ENCODE results near the gene SEC24C.
"Not testable (repeated sequence)": the region's sequence is repeated elsewhere in the genome, so short reads cannot be mapped to it uniquely, and the experiment has no call there.

Gene SEC24C

DNA sequence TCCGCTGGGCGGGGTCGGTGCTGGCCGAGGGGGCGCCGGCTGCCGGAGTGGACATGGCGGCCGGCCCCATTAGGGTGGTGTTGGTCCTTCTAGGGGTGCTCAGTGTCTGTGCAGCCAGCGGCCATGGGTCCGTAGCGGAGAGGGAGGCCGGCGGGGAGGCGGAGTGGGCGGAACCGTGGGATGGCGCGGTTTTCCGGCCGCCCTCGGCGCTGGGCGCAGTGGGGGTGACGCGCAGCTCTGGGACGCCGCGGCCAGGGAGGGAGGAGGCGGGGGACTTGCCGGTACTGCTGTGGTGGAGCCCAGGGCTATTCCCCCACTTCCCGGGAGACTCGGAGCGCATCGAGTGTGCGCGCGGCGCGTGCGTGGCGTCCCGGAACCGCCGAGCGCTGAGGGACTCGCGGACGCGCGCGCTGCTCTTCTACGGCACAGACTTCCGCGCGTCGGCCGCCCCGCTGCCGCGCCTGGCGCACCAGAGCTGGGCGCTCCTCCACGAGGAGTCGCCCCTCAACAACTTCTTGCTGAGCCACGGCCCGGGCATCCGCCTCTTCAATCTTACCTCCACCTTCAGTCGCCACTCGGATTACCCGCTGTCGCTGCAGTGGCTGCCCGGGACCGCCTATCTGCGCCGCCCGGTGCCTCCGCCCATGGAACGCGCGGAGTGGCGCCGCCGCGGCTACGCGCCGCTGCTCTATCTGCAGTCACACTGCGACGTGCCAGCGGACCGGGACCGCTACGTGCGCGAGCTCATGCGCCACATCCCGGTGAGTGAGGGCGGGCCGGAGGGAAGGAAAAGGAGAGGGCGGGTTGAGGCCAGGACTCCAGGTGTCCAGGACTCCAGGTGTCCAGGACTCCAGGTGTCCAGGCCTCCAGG, 28.3 kb downstream of the SEC24C start:
- DNase-seq (ENCODE audit: low spot score), result peak; percentile 90

- no peak for DNase-seq (ENCODE audit: low spot score)
Observed at GRCh38 chr10:73773152-73773879, 29.1 kb downstream of the SEC24C start.

DNA sequence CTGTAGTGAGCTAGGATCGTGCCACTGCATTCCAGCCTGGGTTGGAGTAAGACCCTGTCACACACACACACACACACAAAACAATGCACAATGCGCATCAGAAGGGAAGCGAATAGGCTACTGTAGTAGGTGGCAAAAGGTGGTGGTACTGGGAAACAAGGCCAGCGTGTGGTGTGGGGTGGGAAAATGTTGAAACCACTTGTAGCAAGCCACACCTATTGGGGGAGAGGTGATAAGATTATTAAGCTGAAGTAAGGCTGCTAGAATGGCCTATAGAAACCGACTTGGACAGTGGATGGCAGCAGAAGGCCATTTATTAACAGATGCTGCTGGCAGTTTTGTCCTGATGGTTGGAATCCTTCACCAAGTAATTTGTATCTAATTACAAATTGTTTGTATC, 30.5 kb downstream of the SEC24C start:
- DNase-seq (ENCODE audit: low spot score), result no peak

- no peak for DNase-seq (ENCODE audit: low spot score)
Observed at GRCh38 chr10:73779018-73779417, 34.8 kb downstream of the SEC24C start.

DNA sequence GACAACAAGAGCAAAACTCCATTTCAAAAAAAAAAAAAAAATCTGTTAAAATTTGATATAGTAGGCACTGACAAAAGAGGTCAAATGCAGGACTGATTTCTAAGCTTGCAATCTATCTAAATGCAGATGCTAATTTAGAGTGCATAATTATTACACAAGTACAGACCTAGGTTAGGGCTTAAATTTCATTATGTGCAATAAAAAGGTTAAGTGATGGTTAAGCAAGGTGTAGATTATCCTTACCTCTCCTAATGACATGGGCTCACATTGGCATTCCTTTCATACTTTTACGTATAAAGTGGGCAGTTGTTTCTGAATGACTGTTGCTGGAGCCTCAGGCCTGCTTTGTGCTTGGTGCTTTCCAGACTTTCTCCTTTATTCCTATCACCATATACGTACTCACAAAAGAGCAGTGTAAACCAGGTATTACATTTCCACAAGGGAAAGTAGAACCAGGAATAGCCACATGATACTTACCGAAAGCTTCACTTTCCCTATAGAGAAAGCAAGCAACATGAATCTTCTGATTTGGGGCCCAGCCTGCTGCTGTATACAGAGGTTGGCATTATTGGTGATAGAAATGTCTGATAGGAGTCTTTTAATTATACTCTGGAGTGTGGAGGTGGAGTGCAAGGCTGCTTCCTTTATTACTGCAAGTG, 35.5 kb downstream of the SEC24C start:
- DNase-seq (ENCODE audit: low spot score), result no peak

DNA sequence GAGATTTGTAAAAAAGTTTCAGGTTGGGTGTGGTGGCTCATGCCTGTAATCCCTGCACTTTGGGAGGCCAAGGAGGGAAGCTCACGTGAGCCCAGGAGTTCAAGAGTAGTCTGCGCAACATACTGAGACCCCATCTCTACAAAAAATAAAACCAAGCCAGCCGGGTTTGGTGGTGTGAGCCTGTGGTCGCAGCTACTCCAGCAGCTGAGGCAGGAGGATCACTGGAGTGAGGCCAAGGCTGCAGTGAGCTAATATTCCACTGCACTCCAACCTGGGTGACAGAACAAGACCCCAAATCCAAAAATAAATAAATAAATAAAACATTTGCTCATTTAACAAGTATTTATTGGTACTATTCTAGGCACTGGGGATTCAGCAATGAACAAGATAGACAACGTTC, 36.1 kb downstream of the SEC24C start:
- DNase-seq (ENCODE audit: low spot score), result no peak

DNA sequence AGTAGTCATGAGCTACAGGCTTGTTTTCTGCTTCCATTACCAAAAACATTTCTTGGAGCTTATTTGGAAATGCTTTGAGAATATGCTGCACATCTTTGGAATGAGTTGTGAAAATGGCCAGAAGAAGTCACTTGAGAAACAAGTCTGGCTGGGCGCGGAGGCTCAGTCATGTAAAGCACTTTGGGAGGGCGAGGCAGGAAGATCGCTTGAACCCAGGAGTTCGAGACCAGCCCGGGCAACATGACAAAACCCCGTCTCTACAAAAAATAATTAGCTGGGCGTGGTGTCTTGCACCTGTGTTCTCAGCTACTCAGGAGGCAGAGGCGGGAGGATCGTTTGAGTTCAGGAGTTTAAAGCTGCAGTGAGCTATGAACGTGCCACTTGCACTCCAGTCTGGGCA, 36.8 kb downstream of the SEC24C start:
- no peak for DNase-seq (ENCODE audit: low spot score)

GRCh38 chr10:73781548-73781878, 37.3 kb downstream of the SEC24C start:
- DNase-seq (ENCODE audit: low spot score), result no peak

DNA sequence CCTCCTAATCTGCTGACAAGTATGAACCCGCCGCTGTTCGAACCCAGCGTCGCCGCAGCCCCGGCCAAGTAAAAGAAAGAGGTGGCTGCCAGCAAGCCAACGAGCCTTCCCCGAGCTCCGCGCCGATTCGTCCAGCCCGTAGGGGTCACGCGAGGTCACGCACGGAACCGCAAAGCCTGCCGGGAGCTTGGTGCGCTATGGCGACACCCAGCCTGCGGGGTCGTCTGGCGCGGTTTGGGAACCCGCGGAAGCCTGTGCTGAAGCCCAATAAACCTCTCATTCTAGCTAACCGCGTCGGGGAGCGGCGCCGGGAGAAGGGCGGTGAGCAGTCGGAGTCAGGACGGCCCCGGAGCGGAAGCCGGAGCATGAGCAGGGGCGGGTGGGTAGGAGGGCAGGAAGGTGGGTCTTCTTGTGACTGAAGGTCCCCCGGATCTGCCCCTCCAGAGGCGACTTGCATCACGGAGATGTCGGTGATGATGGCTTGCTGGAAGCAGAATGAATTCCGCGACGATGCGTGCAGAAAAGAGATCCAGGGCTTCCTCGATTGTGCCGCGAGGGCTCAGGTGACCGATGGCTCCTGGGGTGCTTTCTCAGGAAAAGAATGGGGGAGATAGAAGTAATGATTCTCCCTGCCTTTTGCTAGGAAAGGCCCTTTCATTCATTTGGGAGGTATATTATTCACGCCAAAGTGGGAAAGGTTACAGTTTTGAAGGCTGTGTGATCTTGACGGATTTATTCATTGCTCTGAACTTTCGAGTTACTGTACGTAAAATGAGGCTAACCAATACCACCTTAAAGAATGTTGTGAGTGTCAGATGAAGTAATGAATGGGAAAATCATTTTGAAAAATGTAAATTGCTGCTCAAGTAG, 37.9 kb downstream of the SEC24C start, which contains the start of gene CHCHD1:
TSS of gene CHCHD1 (plus strand) at position 170 of the 870 bp plus-strand sequence. CDS start at position 198, 28 bp downstream.
- DNase-seq (ENCODE audit: low spot score), result peak; percentile 92

DNA sequence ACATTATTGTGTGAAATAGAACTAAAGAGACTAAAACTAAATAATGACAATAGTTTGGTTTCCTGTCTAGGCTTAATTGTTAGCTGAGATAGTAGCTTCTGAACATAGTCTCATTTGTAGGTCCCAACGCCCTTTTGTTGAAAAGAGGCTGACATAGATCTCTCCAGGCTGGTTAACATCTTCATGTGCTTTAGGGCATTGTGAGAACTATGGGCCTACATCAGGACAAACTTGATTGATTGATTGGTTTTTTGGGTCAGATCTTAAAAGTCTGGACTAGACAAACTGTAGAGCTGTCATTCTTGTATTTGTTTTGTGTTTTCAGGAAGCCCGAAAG, 38.5 kb downstream of the SEC24C start:
- DNase-seq (ENCODE audit: low spot score), result no peak

DNA sequence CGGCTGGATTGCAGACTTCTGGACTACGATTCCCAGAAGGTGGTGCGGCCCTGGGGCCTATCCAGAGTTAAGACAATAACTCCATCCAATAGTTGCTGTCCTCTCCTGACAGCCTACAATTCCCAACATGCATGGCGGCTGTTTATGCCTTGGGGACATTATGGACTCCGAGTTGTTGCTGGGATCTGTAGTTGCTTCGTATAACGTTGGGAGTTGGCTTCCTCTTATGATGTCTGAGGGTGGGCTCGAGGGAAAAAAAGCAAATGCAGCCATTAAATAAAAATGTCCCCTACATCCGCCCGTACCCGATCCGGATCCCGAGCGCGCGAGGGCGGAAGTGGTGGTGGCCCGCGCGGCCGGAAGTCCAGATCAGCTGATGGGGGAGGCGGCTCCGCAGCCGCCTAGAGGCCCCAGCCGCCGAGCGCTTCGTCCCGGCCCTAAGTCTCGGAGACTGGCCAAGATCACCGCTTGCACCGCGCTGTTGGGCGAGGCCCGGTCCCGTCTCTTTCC, 41.1 kb downstream of the SEC24C start, which contains the start of gene ZSWIM8:
TSS of gene ZSWIM8 (plus strand) at position 396 of the 510 bp plus-strand sequence. CDS start 273 bp downstream, outside the sequence.
- peak; percentile 94 for DNase-seq (ENCODE audit: low spot score)

- peak; percentile 72 for DNase-seq (ENCODE audit: low spot score)
Observed at GRCh38 chr10:73785721-73786511, 41.7 kb downstream of the SEC24C start.

- no peak for DNase-seq (ENCODE audit: low spot score)
Observed at GRCh38 chr10:73786512-73786885, 42.3 kb downstream of the SEC24C start.

DNA sequence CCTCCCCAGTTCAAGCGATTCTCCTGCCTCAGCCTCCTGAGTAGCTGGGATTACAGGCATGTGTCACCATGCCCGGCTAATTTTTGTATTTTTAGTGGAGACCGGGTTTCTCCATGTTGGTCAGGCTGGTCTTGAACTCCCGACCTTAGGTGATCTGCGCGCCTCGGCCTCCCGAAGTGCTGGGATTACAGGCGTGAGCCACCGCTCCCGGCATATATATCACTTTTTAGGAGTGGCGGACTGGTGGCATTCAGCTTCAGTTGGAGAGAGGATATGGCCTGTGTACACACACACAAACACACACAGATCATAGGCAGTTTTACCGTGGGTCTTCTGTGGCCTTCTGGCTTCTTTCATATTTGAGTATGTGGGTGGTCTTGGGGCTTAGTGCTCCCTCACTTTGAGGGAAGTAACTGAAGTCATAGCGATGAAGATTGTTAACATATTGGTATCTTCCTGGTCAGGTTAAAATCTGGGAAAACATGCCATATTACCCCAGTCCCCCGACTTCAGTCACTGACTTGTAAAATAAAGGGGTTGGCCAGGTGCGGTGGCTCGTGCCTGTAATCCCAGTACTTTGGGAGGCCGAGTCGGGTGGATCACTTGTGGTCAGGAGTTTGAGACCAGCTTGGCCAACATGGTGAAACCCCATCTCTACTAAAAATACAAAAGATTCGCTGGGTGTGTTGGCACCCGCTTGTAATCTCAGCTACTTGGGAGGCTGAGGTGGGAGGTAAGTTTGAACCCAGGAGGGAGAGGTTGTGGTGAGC, 43.0 kb downstream of the SEC24C start:
- not testable (repeated sequence) for DNase-seq (ENCODE audit: low spot score)

DNA sequence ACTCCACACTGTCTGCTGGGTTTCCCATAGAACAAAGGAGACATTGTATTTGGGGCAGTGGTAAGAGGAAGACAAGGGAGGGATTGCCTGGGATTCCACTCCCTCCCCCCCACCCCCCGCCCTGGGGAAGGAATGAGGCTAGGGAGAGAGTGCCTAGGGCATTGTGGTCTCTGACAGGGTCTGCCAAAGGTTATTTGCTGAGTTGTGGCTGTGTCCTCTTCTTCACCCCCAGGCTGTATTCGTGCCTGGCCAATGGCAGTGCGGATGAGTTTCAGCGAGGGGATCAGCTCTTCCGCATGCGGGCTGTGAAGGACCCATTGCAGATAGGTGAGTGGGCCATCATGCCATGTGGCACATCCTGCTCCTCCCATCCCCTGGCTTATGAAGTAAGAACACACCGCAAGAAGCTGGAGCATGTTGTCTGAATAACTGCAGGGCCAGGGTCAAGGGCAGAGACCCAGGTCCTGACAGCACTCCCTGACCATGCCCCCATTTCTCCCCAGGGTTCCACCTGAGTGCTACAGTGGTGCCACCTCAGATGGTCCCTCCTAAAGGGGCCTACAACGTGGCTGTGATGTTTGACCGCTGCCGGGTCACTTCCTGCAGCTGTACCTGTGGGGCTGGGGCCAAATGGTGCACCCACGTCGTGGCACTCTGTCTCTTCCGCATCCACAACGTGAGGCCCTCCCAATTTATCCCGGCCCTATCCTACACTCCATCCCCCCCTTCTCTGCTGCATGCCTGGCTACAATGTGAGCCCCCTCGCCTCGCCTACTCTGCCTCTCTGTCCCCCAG, 44.9 kb downstream of the SEC24C start:
- DNase-seq (ENCODE audit: low spot score), result no peak

DNA sequence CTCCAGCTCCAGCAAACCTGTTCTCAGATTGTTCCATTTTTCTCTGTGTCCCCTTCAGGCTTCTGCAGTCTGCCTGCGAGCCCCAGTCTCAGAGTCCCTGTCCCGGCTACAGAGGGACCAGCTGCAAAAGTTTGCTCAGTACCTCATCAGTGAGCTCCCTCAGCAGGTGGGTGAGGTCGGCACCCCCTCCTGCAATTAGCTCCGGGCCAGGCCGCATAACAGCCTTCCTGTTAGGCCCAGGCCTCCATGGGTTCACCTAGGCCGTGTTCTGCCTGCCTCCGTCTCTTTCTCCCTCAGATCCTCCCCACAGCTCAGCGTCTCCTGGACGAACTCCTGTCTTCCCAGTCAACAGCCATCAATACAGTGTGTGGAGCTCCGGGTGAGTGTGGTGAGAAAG, 45.5 kb downstream of the SEC24C start:
- DNase-seq (ENCODE audit: low spot score), result no peak

DNA sequence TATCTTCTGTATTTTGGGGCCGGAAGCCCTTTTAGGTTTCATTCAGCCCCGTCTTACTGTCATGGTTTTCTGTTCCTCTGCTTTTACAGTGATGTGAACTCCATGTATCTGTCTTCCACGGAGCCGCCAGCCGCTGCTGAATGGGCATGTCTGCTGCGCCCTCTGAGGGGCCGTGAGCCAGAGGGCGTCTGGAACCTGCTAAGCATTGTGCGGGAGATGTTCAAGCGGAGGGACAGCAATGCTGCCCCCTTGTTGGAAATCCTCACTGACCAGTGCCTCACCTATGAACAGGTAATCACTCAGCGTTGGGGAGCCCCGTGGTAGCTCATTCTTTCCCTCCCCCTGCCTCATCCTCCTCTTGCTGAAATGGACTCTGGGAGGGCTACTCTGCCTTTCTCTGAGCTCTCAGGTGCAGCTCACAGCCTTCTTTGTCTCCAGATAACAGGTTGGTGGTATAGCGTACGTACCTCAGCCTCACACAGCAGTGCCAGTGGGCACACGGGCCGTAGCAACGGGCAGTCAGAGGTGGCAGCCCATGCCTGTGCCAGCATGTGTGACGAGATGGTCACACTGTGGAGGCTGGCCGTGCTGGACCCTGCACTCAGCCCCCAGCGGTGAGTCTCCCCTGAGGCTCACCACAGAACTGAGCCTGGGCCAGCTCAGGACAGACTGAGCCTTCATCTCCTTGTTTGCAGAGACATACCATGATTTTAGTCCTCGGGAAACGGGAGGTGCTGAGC, 46.9 kb downstream of the SEC24C start:
- DNase-seq (ENCODE audit: low spot score), result no peak

- DNase-seq (ENCODE audit: low spot score), result no peak
Observed at GRCh38 chr10:73791871-73792400, 47.8 kb downstream of the SEC24C start.
